Skin of body (tissue), 2 donors: ENCODE results near the gene NFATC1. TPM values are rescaled to one million over a fixed set of nuclear protein-coding genes. Genes with fewer than 3 reads are reported as not detected.

Experiments used
- DNase-seq: peaks from one replicate; lab custom pipeline; 2025; lab: John Stamatoyannopoulos, UW
- total RNA-seq: library from RNA; depleted of rRNA; stranded (reverse); fragments of >200 nt; gene quantifications from one replicate; pipeline ENCODE4 v1.2.3, GENCODE V29; 2014

Gene NFATC1
- total RNA-seq, 1 donor from 2014 or later: 18.7 TPM

- no peak for DNase-seq
Observed at GRCh38 chr18:79388043-79388442, 7.7 kb upstream of the NFATC1 start.

- DNase-seq: no peak
Observed at GRCh38 chr18:79389689-79390088, 6.0 kb upstream of the NFATC1 start.

- no peak for DNase-seq
Observed at GRCh38 chr18:79392226-79392625, 3.5 kb upstream of the NFATC1 start.

GRCh38 chr18:79393181-79393634 is 2.5 kb upstream of the NFATC1 start:
- peak; percentile 79 for DNase-seq

GRCh38 chr18:79393635-79394533 is 1.8 kb upstream of the NFATC1 start:
- peak; percentile 90 for DNase-seq

GRCh38 chr18:79394534-79395307 is 1.0 kb upstream of the NFATC1 start:
- DNase-seq: peak; percentile 91

- no peak for DNase-seq
Observed at GRCh38 chr18:79395308-79395640, 456 bp upstream of the NFATC1 start.

- DNase-seq: no peak
Observed at GRCh38 chr18:79396431-79397246, 909 bp downstream of the NFATC1 start.

GRCh38 chr18:79397247-79397829 is 1.6 kb downstream of the NFATC1 start:
- DNase-seq: no peak

GRCh38 chr18:79397830-79398761 is 2.4 kb downstream of the NFATC1 start:
- DNase-seq: no peak

- DNase-seq: no peak
Observed at GRCh38 chr18:79399275-79400081, 3.7 kb downstream of the NFATC1 start.

GRCh38 chr18:79400091-79400590 is 4.4 kb downstream of the NFATC1 start:
- DNase-seq: peak; percentile 14

- no peak for DNase-seq
Observed at GRCh38 chr18:79400591-79401381, 5.1 kb downstream of the NFATC1 start.

GRCh38 chr18:79401494-79402208 is 5.9 kb downstream of the NFATC1 start:
- DNase-seq: no peak

GRCh38 chr18:79402209-79402576 is 6.5 kb downstream of the NFATC1 start:
- no peak for DNase-seq

GRCh38 chr18:79402977-79403722 is 7.4 kb downstream of the NFATC1 start:
- no peak for DNase-seq
